Lung (tissue), 12 donors: ENCODE results near the gene PRDM15. TPM values are rescaled to one million over a fixed set of nuclear protein-coding genes. Genes with fewer than 3 reads are reported as not detected.

Experiments
- ATAC-seq: fragments of 200-7000 bp; cut with Tn5 transposase; one replicate; pipeline ENCODE4 v1.9.1; 2020; ENCODE audit warnings: moderate number of reproducible peaks; ENCODE audit not compliant: insufficient read depth, low FRiP score
- DNase-seq, 3 donors: peaks; one replicate each; pipeline ENCODE4 v3.0.0-alpha.2; 2013 to 2017
- H3K27ac ChIP-seq, 2 donors: one replicate each; pipeline ENCODE4 v1.5.1; 2013; ENCODE audit warnings: mild to moderate bottlenecking in 2 of 2, moderate library complexity in 2 of 2, control low read depth in 1 of 2, inconsistent platforms in 1 of 2, low read depth in 1 of 2, low read length in 1 of 2
- H3K27me3 ChIP-seq, 3 donors: one replicate each; pipeline ENCODE4 v1.5.1; 2013; ENCODE audit warnings: low read length in 2 of 3; ENCODE audit not compliant: control insufficient read depth in 3 of 3, insufficient read depth in 3 of 3
- H3K36me3 ChIP-seq, 4 donors: one replicate each; pipeline ENCODE4 v1.5.1; 2013; ENCODE audit warnings: low read length in 4 of 4, mild to moderate bottlenecking in 1 of 4, moderate library complexity in 1 of 4; ENCODE audit not compliant: control insufficient read depth in 4 of 4, insufficient read depth in 4 of 4
- H3K4me1 ChIP-seq, 5 donors: one replicate each; pipeline ENCODE4 v1.5.1; 2013; ENCODE audit warnings: low read length in 5 of 5, mild to moderate bottlenecking in 2 of 5, moderate library complexity in 1 of 5; ENCODE audit not compliant: control insufficient read depth in 5 of 5, insufficient read depth in 5 of 5
- H3K4me3 ChIP-seq: one replicate; pipeline ENCODE4 v1.5.1; 2013; ENCODE audit warnings: mild to moderate bottlenecking, control low read depth, moderate library complexity
- H3K9ac ChIP-seq, 2 donors: one replicate each; pipeline ENCODE4 v1.5.1; 2013; ENCODE audit warnings: low read length in 2 of 2, control low read depth in 1 of 2; ENCODE audit not compliant: insufficient read depth in 1 of 2
- H3K9me3 ChIP-seq, 4 donors: one replicate each; pipeline ENCODE4 v1.5.1; 2013; ENCODE audit warnings: low read length in 3 of 4, mild to moderate bottlenecking in 1 of 4, moderate library complexity in 1 of 4; ENCODE audit not compliant: control insufficient read depth in 4 of 4, insufficient read depth in 3 of 4
- CTCF ChIP-seq: IDR thresholded peaks from 2 replicates; pipeline ENCODE4 v1.5.1; 2012; ENCODE audit warnings: mild to moderate bottlenecking; ENCODE audit errors: control extremely low read depth, extremely low read depth
- WGBS, 2 donors: extraction: QIAGEN DNeasy Blood & Tissue Kit; methylation state at CpG; one replicate each; pipeline ENCODE4 v1.1.7; 2013; 5-methylcytosine and 5-hydroxymethylcytosine counted together
- polyA plus RNA-seq, 2 donors: library from polyadenylated mRNA; stranded (reverse); fragments of 200-250 nt; gene quantifications; one replicate each; pipeline ENCODE4 v1.2.1, GENCODE V29; 2013
- total RNA-seq, 2 donors: library from RNA; depleted of rRNA in 1 of 2; stranded (reverse); fragments of >200 nt in 1 of 2; gene quantifications; one replicate each; pipeline ENCODE4 v1.2.1, GENCODE V29; 2014 to 2021
- donor health status: control.
- donor health status: control.
- donor health status: Bipolar disorder and iron deficiency.
- donor health status: healthy.
- donor health status: DM: yes; HTN: yes; CAD: no.

PRDM15 gene
- total and polyA plus RNA-seq, 4 donors = 2.4 to 7.2 (median 4.1) TPM

- no peak for TF ChIP-seq CTCF
- ATAC-seq = no peak
- no peaks in the 10 kb centered on the region for H3K4me1 ChIP-seq
These were observed 11.8 kb downstream of the PRDM15 start for GRCh38 chr21:41867313-41867712.

GRCh38 chr21:41866274-41866809, 12.8 kb downstream of the PRDM15 start:
- Histone ChIP-seq H3K27me3 (no peaks in the 10 kb centered on the region), H3K9me3 (no peaks in the 10 kb centered on the region), H3K9ac (no peak overlapping the region), H3K27ac (no peak overlapping the region), H3K36me3 (no peaks in the 10 kb centered on the region), H3K4me3 (no peak overlapping the region), H3K4me1 (no peaks in the 10 kb centered on the region)
- DNase-seq (no peak), ATAC-seq (no peak)
- no peak for TF ChIP-seq CTCF
- 61 to 81% methylated on average over 11 of the region's 11 CpGs for WGBS, 2 donors

More at GRCh38 chr21:41867313-41867712, 11.8 kb downstream of the PRDM15 start:
- no peaks in the 10 kb centered on the region for H3K27me3 ChIP-seq
- H3K9me3 ChIP-seq = no peaks in the 10 kb centered on the region
- no peak for DNase-seq
- H3K36me3 ChIP-seq = no peaks in the 10 kb centered on the region
- no peak overlapping the region for H3K4me3 ChIP-seq
- WGBS, 2 donors = 95 to 96% methylated on average over 8 of the region's 8 CpGs
- H3K27ac ChIP-seq = no peak overlapping the region
- H3K9ac ChIP-seq = no peak overlapping the region

GRCh38 chr21:41865002-41865777, 14.0 kb downstream of the PRDM15 start:
- Histone ChIP-seq H3K4me3 (no peak overlapping the region), H3K4me1 (no peaks in the 10 kb centered on the region), H3K27ac (no peak overlapping the region), H3K36me3 (no peaks in the 10 kb centered on the region), H3K9ac (no peak overlapping the region), H3K27me3 (no peaks in the 10 kb centered on the region), H3K9me3 (no peaks in the 10 kb centered on the region)
- no peak for DNase-seq
- TF ChIP-seq CTCF = no peak
- 73 to 78% methylated on average over 15 of the region's 15 CpGs for WGBS, 2 donors
- ATAC-seq = no peak
